GM12878 (cell line): ENCODE results near the gene KIDINS220. TPM values are rescaled to one million over a fixed set of nuclear protein-coding genes. Genes with fewer than 3 reads are reported as not detected.
A peak's percentile ranks its signal among the peaks of the same experiment; 100 is the strongest.
"Not testable (repeated sequence)": the region's sequence is repeated elsewhere in the genome, so short reads cannot be mapped to it uniquely, and the experiment has no call there.

Experiments
- ATAC-seq: fragments of 200-7000 bp; cut with Tn5 transposase; 3 replicates; pipeline ENCODE4 v1.9.1; 2020; ENCODE audit warnings: mild to moderate bottlenecking, moderate library complexity
- BruUV-seq: library from RNA; stranded (reverse); fragments of 400-500 nt; replicated peaks from 2 replicates; lab custom pipeline; 2021; lab: Mats Ljungman, UMichigan
- CTCF ChIA-PET: fragments of 300-600 bp; sonication (Branson Sonifier 250); formaldehyde crosslinking; extraction: SDS; loops from one replicate; lab custom pipeline; 2021; ENCODE audit warnings: inconsistent platforms; lab: Yijun Ruan, JAX
- POLR2A ChIA-PET: fragments of 350-600 bp; formaldehyde crosslinking; extraction: SDS; loops from one replicate; lab custom pipeline; 2021; ENCODE audit warnings: inconsistent platforms; lab: Charles Lee
- RAD21 ChIA-PET: fragments of 300-600 bp; sonication (Branson Sonifier 250); formaldehyde crosslinking; loops from one replicate; lab custom pipeline; 2023; ENCODE audit warnings: antibody characterized with exemption; ENCODE audit not compliant: unreplicated experiment; lab: Charles Lee
- SMC1A ChIA-PET: fragments of 300-600 bp; sonication (Branson Sonifier 250); formaldehyde crosslinking; loops from one replicate; lab custom pipeline; 2023; ENCODE audit not compliant: unreplicated experiment, uncharacterized antibody; lab: Charles Lee
- DNase-seq: peaks from one replicate; pipeline ENCODE4 v3.0.0-alpha.2; 2011; ENCODE audit warnings: low read depth, low spot score
- FAIRE-seq: peaks from 3 replicates; lab custom pipeline; 2011; peaks lifted over from hg19 to GRCh38; lab: Jason Lieb, UNC
- H2AFZ ChIP-seq: 2 replicates; pipeline ENCODE4 v1.6.0; 2011; ENCODE audit warnings: low read depth, low read length, control low read depth; ENCODE audit not compliant: control insufficient read depth
- H3K27ac ChIP-seq: 2 replicates; pipeline ENCODE4 v1.5.1; 2011; ENCODE audit warnings: control low read depth; ENCODE audit not compliant: control insufficient read depth, insufficient read depth
- H3K27me3 ChIP-seq, 2 experiments: replicated peaks in 1 of 2; 2 replicates each; pipeline versions ENCODE4 v1.6.0 to v1.6.1; 2011; ENCODE audit warnings: low read length in 1 of 2; ENCODE audit not compliant: control insufficient read depth in 2 of 2, insufficient read depth in 2 of 2
- H3K36me3 ChIP-seq, 2 experiments: 2 replicates each; pipeline ENCODE4 v1.5.1; 2011; ENCODE audit warnings: low read length in 1 of 2; ENCODE audit not compliant: control insufficient read depth in 2 of 2, insufficient read depth in 2 of 2
- H3K4me1 ChIP-seq: 2 replicates; pipeline ENCODE4 v1.6.1; 2011; ENCODE audit warnings: mild to moderate bottlenecking, low read length, moderate library complexity, mixed read lengths; ENCODE audit not compliant: control insufficient read depth, insufficient read depth
- H3K4me2 ChIP-seq: 2 replicates; pipeline ENCODE4 v1.6.0; 2011; ENCODE audit warnings: control low read depth; ENCODE audit not compliant: control insufficient read depth, insufficient read depth
- H3K4me3 ChIP-seq: fragments of 200-600 bp; sonication (generic); 2 replicates; pipeline ENCODE4 v1.5.1; 2016
- H3K79me2 ChIP-seq: 2 replicates; pipeline ENCODE4 v1.6.0; 2011; ENCODE audit warnings: low read length; ENCODE audit not compliant: control insufficient read depth, insufficient read depth
- H3K9ac ChIP-seq: 2 replicates; pipeline ENCODE4 v1.8.0; 2011; ENCODE audit warnings: low read length, control low read depth, mixed read lengths; ENCODE audit not compliant: control insufficient read depth, insufficient read depth
- H3K9me3 ChIP-seq: replicated peaks from 3 replicates; pipeline ENCODE4 v1.5.1; 2011; ENCODE audit warnings: mild to moderate bottlenecking, low read length; ENCODE audit not compliant: control insufficient read depth, insufficient read depth
- H4K20me1 ChIP-seq: 2 replicates; pipeline ENCODE4 v1.6.0; 2011; ENCODE audit not compliant: control insufficient read depth, insufficient read depth
- BCL3 ChIP-seq: IDR thresholded peaks from 2 replicates; pipeline ENCODE4 v1.6.1; 2011; ENCODE audit warnings: borderline replicate concordance, low read depth, mild to moderate bottlenecking, moderate library complexity, low read length; ENCODE audit not compliant: insufficient read depth, poor library complexity, severe bottlenecking
- CBX5 ChIP-seq: sonication (generic); IDR thresholded peaks from 2 replicates; pipeline ENCODE4 v1.6.1; 2016; ENCODE audit warnings: low read depth, moderate library complexity, mild to moderate bottlenecking, inconsistent platforms
- CTCF ChIP-seq, 3 experiments: IDR thresholded peaks in 2 of 3; conservative IDR thresholded peaks in 1 of 3; 2 replicates each; pipeline ENCODE4 v1.5.1; 2011; ENCODE audit warnings: low read depth in 3 of 3, low read length in 3 of 3, mild to moderate bottlenecking in 3 of 3, control low read depth in 2 of 3, moderate library complexity in 2 of 3, inconsistent platforms in 1 of 3, mixed read lengths in 1 of 3; ENCODE audit not compliant: control insufficient read depth in 2 of 3, insufficient read depth in 1 of 3; ENCODE audit errors: extremely low read depth in 1 of 3
- ESRRA ChIP-seq: IDR thresholded peaks from 2 replicates; pipeline ENCODE4 v1.6.1; 2012; ENCODE audit warnings: mild to moderate bottlenecking, low read length, improper control_type of control experiment
- IKZF2 ChIP-seq, 2 experiments: fragments of 450-650 bp; IDR thresholded peaks; 2 replicates each; pipeline ENCODE4 v1.6.1; 2017; ENCODE audit warnings: mild to moderate bottlenecking in 2 of 2, moderate library complexity in 2 of 2
- JUND ChIP-seq: IDR thresholded peaks from 2 replicates; pipeline ENCODE4 v1.6.1; 2012; ENCODE audit warnings: low read depth, mild to moderate bottlenecking, low read length, improper control_type of control experiment, moderate library complexity
- MXI1 ChIP-seq: fragments of 150-350 bp; IDR thresholded peaks from 2 replicates; pipeline ENCODE4 v1.6.1; 2011; ENCODE audit warnings: low read depth, mild to moderate bottlenecking, inconsistent platforms, low read length, improper control_type of control experiment
- POLR2AphosphoS5 ChIP-seq: IDR thresholded peaks from 2 replicates; pipeline ENCODE4 v1.6.1; 2011; ENCODE audit warnings: mild to moderate bottlenecking, low read length, inconsistent platforms
- SP1 ChIP-seq: IDR thresholded peaks from one replicate; pipeline ENCODE4 v1.6.1; 2011; ENCODE audit warnings: low read depth, low read length
- TAF1 ChIP-seq: IDR thresholded peaks from 2 replicates; pipeline ENCODE4 v1.6.1; 2011; ENCODE audit warnings: mild to moderate bottlenecking, low read depth, low read length, borderline replicate concordance
- USF1 ChIP-seq: IDR thresholded peaks from 2 replicates; pipeline ENCODE4 v1.6.1; 2011; ENCODE audit warnings: borderline replicate concordance, low read depth, mild to moderate bottlenecking, moderate library complexity, mixed read lengths, low read length; ENCODE audit not compliant: insufficient read depth; ENCODE audit errors: extremely low read length
- WGBS: methylation state at CpG from one replicate; pipeline ENCODE4 v1.1.6; 2016; ENCODE audit warnings: low lambda C conversion rate; ENCODE audit not compliant: insufficient replicate concordance, insufficient coverage; ENCODE audit errors: missing lambda C conversion rate; 5-methylcytosine and 5-hydroxymethylcytosine counted together
- in situ Hi-C: fragments of 300-500 bp; cut with MboI; formaldehyde crosslinking; loops from 9 replicates; pipeline ENCODE4 v1.14.3; 2018; ENCODE audit warnings: mixed read lengths
- intact Hi-C: fragments of 100-400 bp; cut with micrococcal nuclease; formaldehyde crosslinking; loops from one replicate; pipeline ENCODE4 v1.14.2; 2022; ENCODE audit not compliant: unreplicated experiment
- polyA plus RNA-seq, 11 experiments: library from polyadenylated mRNA; depleted of rRNA in 4 of 11; unstranded in 6 of 11; stranded (reverse) in 5 of 11; fragments of >200 nt; fragmentation: Nextera tagmentation in 4 of 11; fragmentation: Illumina TruSeq in 1 of 11; extraction: Ambion mirVana in 4 of 11; extraction: Trizol in 1 of 11; gene quantifications; 1 replicate in 1 of 11; 2 replicates in 10 of 11; pipeline versions ENCODE4 v1.2.1 to v1.2.3, GENCODE V29; 2011 to 2016; ENCODE audit warnings: inconsistent platforms in 2 of 11, missing spikeins in 2 of 11, low read depth in 1 of 11
- total RNA-seq, 4 experiments: library from RNA; depleted of rRNA in 3 of 4; stranded (reverse); fragments of >200 nt in 3 of 4; fragmentation: Illumina TruSeq in 1 of 4; extraction: Trizol in 1 of 4; gene quantifications; 2 replicates each; pipeline versions ENCODE4 v1.2.1 to v1.2.3, GENCODE V29; 2013 to 2021

KIDINS220 gene
- total and polyA plus RNA-seq, 10 of the 15 experiments (the other 5 are each of a cell fraction or from before 2014, with no cell fraction given), result 6.0 to 31.2 (median 16.0) TPM

- intact Hi-C loops, in situ Hi-C loops, H3K4me2 ChIP-seq, POLR2A ChIA-PET, H4K20me1 ChIP-seq, DNase-seq, H3K9ac ChIP-seq, BruUV-seq, H3K79me2 ChIP-seq, H2AFZ ChIP-seq, H3K9me3 ChIP-seq, H3K27me3 ChIP-seq, H3K27ac ChIP-seq, CTCF ChIA-PET, H3K4me3 ChIP-seq, ATAC-seq, RAD21 ChIA-PET, SMC1A ChIA-PET, H3K4me1 ChIP-seq: not testable (repeated sequence)
- 99% methylated on average over 5 of the region's 5 CpGs for WGBS
- peak; percentile 86 for FAIRE-seq
- peaks cover 4 to 15% of the 10 kb centered on the region in 2 experiments for H3K36me3 ChIP-seq
Observed at GRCh38 chr2:8729101-8729500, 108.3 kb downstream of the KIDINS220 start.

GRCh38 chr2:8728305-8729015, 109.0 kb downstream of the KIDINS220 start:
- DNase-seq (no peak), ATAC-seq (no peak), FAIRE-seq (no peak)
- Histone ChIP-seq H3K9ac (no peak overlapping the region), H2AFZ (no peak overlapping the region), H4K20me1 (no peaks in the 10 kb centered on the region), H3K79me2 (no peaks in the 10 kb centered on the region), H3K4me1 (no peaks in the 10 kb centered on the region), H3K9me3 (no peaks in the 10 kb centered on the region), H3K27ac (no peak overlapping the region), H3K4me3 (no peak overlapping the region), H3K36me3 (peaks cover 4 to 13% of the 10 kb centered on the region in 2 experiments; a peak in 3 of 4 replicates), H3K4me2 (no peak overlapping the region), H3K27me3 (no peaks in the 10 kb centered on the region)
- BruUV-seq, result no TSS peak
- RAD21 ChIA-PET, result no interaction called here
- 85% methylated on average over 7 of the region's 7 CpGs for WGBS
- CTCF ChIA-PET, result no interaction called here
- intact Hi-C loops, result no loop called here
- POLR2A ChIA-PET, result no interaction called here
- SMC1A ChIA-PET, result no interaction called here
- in situ Hi-C loops, result no loop called here
- TF ChIP-seq ESRRA (no peak), BCL3 (no peak), MXI1 (no peak), TAF1 (no peak), CBX5 (no peak), SP1 (no peak), JUND (no peak), USF1 (no peak), CTCF (IDR thresholded peaks at IDR 0.05 in 2 of 3, conservative IDR thresholded peaks at IDR 0.05 in 1 of 3; ENCODE audit: control insufficient read depth in 2 of 3, extremely low read depth in 1 of 3, insufficient read depth in 1 of 3, low read depth in 3 of 3, low read length in 3 of 3) (no peak), POLR2AphosphoS5 (no peak), IKZF2 (IDR thresholded peaks at IDR 0.05) (no peak)
